ENCODE measurements around the gene HOXD1.

HOXD1 gene

GRCh38 chr2:176177580-176178037 is 10.9 kb upstream of the HOXD1 start:
- no peak for TF ChIP-seq CTCF (IDR thresholded peaks at IDR 0.05; ENCODE audit: low read depth, low read length, missing control alignments)
- in situ Hi-C loops (cut with HindIII; ENCODE audit: low sequenced_read_pairs), result no loop called here
- DNase-seq (ENCODE audit: low read depth), result no peak
- no peak overlapping the region for H3K4me3 ChIP-seq (ENCODE audit: low read depth, low read length)

- in situ Hi-C loops (cut with HindIII; ENCODE audit: low sequenced_read_pairs), result no loop called here
- no peak for DNase-seq (ENCODE audit: low read depth)
- no peak for TF ChIP-seq CTCF (IDR thresholded peaks at IDR 0.05; ENCODE audit: low read depth, low read length, missing control alignments)
- peak overlapping the region; percentile 10 for H3K4me3 ChIP-seq (ENCODE audit: low read depth, low read length)
Measured at GRCh38 chr2:176178038-176178756, 10.3 kb upstream of the HOXD1 start.

GRCh38 chr2:176178757-176179295 is 9.6 kb upstream of the HOXD1 start:
- in situ Hi-C loops (cut with HindIII; ENCODE audit: low sequenced_read_pairs), result no loop called here
- TF ChIP-seq CTCF (IDR thresholded peaks at IDR 0.05; ENCODE audit: low read depth, low read length, missing control alignments), result no peak

GRCh38 chr2:176181551-176181950 is 6.9 kb upstream of the HOXD1 start:
- no peak overlapping the region for H3K4me3 ChIP-seq (ENCODE audit: low read depth, low read length)
- in situ Hi-C loops (cut with HindIII; ENCODE audit: low sequenced_read_pairs), result no loop called here
- no peak for TF ChIP-seq CTCF (IDR thresholded peaks at IDR 0.05; ENCODE audit: low read depth, low read length, missing control alignments)
- no peak for DNase-seq (ENCODE audit: low read depth)

More at GRCh38 chr2:176178757-176179295, 9.6 kb upstream of the HOXD1 start:
- DNase-seq (ENCODE audit: low read depth), result no peak
- H3K4me3 ChIP-seq (ENCODE audit: low read depth, low read length), result no peak overlapping the region

GRCh38 chr2:176182671-176183070 is 5.8 kb upstream of the HOXD1 start:
- H3K4me3 ChIP-seq (ENCODE audit: low read depth, low read length), result no peak overlapping the region
- no peak for DNase-seq (ENCODE audit: low read depth)
- TF ChIP-seq CTCF (IDR thresholded peaks at IDR 0.05; ENCODE audit: low read depth, low read length, missing control alignments), result no peak
- in situ Hi-C loops (cut with HindIII; ENCODE audit: low sequenced_read_pairs), result no loop called here

- in situ Hi-C loops (cut with HindIII; ENCODE audit: low sequenced_read_pairs), result no loop called here
- no peak overlapping the region for H3K4me3 ChIP-seq (ENCODE audit: low read depth, low read length)
- DNase-seq (ENCODE audit: low read depth), result no peak
- no peak for TF ChIP-seq CTCF (IDR thresholded peaks at IDR 0.05; ENCODE audit: low read depth, low read length, missing control alignments)
Measured at GRCh38 chr2:176184749-176185148, 3.7 kb upstream of the HOXD1 start.

Data from astrocyte of the cerebellum (primary cell).